GM18951 (cell line): Measurements from ENCODE around the gene CHL1.

Experiments
- POLR2A ChIP-seq: IDR thresholded peaks from 4 replicates; pipeline ENCODE4 v1.6.1; 2011; ENCODE audit warnings: mild to moderate bottlenecking; ENCODE audit not compliant: insufficient read length, insufficient read depth; ENCODE audit errors: extremely low read depth
- in situ Hi-C: fragments of 300-500 bp; cut with MboI; formaldehyde crosslinking; loops from one replicate; pipeline ENCODE4 v1.12.0; 2022; ENCODE audit warnings: low sequenced_read_pairs, mixed read lengths, inconsistent platforms; ENCODE audit not compliant: unreplicated experiment

CHL1 gene

DNA sequence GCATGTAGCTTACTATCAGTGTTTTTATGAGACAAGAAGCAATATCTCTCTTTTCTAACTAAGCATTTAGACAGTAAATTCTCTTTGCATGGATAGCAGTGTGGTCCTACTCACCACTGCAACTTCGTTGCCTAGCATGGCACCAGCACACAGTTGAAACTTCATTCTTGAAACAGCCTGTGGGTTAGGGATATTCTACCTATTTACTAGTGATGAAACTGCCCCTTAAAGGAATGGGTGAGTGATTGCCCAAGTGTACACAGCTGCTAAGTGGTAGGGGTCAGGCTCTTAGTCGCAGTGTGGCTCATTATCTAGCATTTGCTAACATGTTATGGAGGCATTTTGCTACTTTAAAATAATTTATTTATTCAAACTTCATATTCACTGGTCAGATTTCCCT lies 78.4 kb downstream of the CHL1 start:
- in situ Hi-C loops = no loop called here
- no peak for TF ChIP-seq POLR2A

GRCh38 chr3:277873-278272 lies 81.3 kb downstream of the CHL1 start:
- in situ Hi-C loops = no loop called here
- TF ChIP-seq POLR2A = no peak

DNA sequence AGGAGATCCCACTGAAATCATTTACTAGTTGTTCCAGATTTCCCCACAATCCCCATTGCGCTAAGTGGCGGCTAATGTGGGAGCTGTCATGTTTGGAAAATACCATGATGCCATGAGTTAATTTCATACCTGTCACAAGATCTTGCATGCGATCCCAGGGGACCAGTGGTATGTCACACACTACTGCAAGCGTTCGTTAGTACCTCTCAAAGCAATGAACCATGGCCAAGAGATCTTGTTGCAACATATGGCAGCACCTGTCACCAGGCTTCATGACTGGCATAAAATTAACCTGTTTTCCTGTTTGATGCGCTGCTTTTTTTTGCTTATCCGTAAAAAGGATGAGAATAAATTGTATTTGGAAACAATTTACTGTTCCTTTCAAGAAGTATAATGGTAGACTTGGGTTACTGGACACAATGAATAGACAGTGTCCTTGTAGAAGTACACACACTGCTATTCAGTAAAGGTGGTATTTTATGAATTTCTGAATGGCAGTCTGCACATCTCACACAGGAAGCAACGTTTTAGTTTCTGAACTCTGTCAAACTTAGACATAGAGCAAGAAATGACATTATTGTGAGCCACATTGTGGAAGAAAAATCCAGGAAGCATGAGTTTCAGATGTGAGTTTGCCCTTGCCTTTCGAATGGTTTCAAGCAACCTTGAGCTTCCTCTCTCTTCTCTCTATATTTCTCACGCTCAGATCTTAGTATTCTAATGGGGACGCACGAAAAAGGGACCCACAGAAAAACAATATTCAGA lies 81.9 kb downstream of the CHL1 start:
- in situ Hi-C loops = no loop called here
- TF ChIP-seq POLR2A = peak; percentile 42

DNA sequence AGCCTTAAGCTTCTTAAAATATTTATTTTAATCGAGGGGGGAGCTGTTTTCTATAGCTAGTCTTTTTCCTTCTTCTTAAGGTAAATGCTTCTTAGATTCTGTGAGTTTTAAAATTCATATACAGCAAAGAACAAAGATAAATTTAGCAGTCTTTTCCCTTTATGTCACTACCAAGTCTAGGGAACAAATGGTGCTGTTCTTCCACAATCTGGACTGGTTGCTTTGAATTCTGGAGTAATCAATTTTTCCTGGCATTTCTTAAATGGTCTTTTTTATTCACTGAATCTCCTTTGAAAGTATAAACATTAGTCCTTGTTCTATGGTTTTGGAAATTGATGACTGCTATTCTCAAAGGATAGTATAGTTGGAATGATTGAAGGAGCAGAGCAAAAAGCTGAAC lies 82.8 kb downstream of the CHL1 start:
- in situ Hi-C loops = no loop called here

DNA sequence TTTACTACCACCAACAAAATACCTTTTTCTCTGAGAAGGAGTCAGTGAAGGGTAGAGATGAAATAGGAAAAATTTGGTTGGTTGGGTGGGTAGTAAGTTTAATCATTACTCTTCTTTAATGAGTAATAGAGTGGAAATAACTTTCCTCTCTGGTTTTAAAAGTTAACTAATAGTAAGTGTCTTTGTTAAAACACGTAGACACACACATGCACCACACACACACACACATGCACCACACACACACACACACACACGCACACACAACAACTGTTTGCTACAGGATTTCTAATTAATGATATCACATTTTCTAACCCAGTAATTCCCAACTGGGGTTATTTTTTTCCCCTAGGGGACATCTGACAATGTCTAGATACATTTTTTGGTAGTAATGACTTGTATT lies 84.1 kb downstream of the CHL1 start:
- in situ Hi-C loops = no loop called here
- no peak for TF ChIP-seq POLR2A

More for the DNA sequence above, 82.8 kb downstream of the CHL1 start:
- no peak for TF ChIP-seq POLR2A

DNA sequence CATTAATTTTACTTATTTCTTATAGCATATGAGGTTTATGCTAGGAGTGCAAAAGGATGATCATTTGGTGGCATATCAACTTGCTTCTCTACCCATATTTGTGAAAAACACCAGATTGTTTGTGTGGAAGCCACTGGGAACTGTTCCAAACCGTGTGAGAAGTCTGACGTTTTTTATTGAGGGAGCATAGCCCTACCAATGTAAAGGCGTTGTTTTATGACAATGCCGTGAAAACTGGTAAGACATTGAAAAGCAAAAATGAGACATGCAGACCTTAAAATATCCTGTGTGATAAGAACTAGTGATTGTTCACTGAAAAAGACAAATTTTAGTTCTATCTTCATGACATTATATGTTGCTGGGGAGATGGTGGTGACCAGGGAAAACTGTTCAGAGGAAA lies 87.8 kb downstream of the CHL1 start:
- in situ Hi-C loops = no loop called here
- no peak for TF ChIP-seq POLR2A

GRCh38 chr3:288417-288816 lies 91.9 kb downstream of the CHL1 start:
- in situ Hi-C loops = no loop called here
- TF ChIP-seq POLR2A = no peak

DNA sequence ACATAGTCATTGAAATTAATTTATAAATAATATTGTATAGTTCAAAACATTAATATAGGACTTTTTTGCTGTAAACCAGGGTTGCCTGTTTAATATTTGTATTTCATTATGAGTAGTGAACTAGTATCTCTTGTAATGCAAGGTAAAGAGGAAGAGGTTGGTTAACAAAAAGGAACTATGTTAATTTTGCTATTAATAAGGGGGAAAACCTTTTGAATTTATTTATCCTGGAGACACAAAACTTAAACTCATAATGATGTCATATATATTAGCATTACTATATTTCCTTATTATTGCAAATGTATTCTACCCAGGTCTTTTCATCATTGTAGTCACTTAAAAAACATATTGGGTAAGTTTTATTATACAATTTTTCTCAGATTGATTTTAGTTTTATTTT lies 94.5 kb downstream of the CHL1 start:
- in situ Hi-C loops = no loop called here
- TF ChIP-seq POLR2A = no peak

- no peak for TF ChIP-seq POLR2A
- in situ Hi-C loops = no loop called here
Observed at GRCh38 chr3:291646-292436, 95.3 kb downstream of the CHL1 start.

GRCh38 chr3:294096-294495 lies 97.5 kb downstream of the CHL1 start:
- in situ Hi-C loops = no loop called here
- no peak for TF ChIP-seq POLR2A

DNA sequence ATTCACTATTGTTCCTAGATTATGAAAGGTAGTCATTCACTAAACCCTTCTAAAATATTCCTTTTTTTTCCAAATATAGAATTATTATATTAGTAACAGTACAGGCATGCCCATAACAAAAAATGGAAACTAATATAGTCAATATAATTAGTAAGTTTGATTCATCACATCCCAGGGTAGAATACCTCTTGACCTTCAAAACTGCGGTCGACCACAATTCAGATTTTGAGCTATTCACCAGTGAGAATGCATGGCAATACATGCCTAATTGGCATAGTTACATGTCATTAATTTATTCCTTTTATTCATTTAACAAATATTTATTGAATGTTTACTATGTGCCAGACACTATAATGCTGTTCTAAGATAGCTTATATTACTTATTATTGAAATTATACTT lies 98.0 kb downstream of the CHL1 start:
- in situ Hi-C loops = no loop called here
- no peak for TF ChIP-seq POLR2A

- no peak for TF ChIP-seq POLR2A
- in situ Hi-C loops = no loop called here
Observed at GRCh38 chr3:295166-295565, 98.6 kb downstream of the CHL1 start.

GRCh38 chr3:297585-297984 lies 101.0 kb downstream of the CHL1 start:
- in situ Hi-C loops = no loop called here
- TF ChIP-seq POLR2A = no peak

DNA sequence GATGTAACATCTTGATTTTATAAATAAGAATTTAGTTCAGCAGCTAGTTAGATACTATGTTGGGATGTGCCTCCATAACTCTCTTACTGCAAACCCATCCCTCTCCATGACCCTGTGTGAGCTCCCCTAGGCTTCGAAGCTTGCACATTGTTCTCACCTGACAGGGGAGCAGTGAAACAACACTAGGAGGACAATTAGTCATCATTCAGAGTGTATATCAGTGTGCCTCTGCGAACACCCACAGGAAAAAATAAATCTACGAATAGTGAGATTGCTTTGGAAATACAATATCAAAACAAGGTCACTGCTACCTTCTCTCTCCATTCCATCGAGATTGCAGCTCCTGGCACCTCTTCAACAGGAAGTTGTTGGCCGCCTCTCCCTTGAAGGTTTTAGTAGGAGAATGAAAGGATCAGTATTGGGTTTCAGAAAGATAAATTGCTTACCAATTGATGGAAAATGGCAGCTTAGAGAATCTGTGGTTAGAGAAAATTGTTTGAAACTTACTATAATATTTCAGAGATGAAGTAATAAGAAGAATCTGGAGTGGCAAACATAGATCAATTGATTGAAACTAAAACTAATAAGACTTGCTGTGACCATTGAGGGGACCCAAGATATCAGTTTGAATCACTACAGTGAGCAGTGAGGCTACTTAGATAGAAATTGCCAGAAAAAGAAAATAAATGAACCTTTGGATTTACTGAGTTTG lies 103.2 kb downstream of the CHL1 start:
- no peak for TF ChIP-seq POLR2A
- in situ Hi-C loops = no loop called here

GRCh38 chr3:307182-307581 lies 110.6 kb downstream of the CHL1 start:
- in situ Hi-C loops = no loop called here
- TF ChIP-seq POLR2A = no peak
